Bronchial epithelial cell (primary cell): ENCODE measurements around the gene TGFBI. TPM values are rescaled to one million over a fixed set of nuclear protein-coding genes. Genes with fewer than 3 reads are reported as not detected.

Source experiments
- DNase-seq: peaks from one replicate; pipeline ENCODE4 v3.0.0-alpha.2; 2010; ENCODE audit warnings: low read depth
- FAIRE-seq: peaks from 2 replicates; lab custom pipeline; 2011; peaks lifted over from hg19 to GRCh38; lab: Jason Lieb, UNC
- H3K27me3 ChIP-seq: 2 replicates; pipeline ENCODE4 v1.5.1; 2011; ENCODE audit warnings: low read length; ENCODE audit not compliant: control insufficient read depth, insufficient read depth
- H3K36me3 ChIP-seq: 2 replicates; pipeline ENCODE4 v1.5.1; 2011; ENCODE audit warnings: low read length; ENCODE audit not compliant: control insufficient read depth, insufficient read depth
- H3K4me3 ChIP-seq: 2 replicates; pipeline ENCODE4 v1.5.1; 2011; ENCODE audit warnings: mild to moderate bottlenecking, low read depth, low read length, control low read depth
- total RNA-seq: library from RNA; depleted of rRNA; stranded (reverse); fragments of >200 nt; gene quantifications from 2 replicates; pipeline ENCODE4 v1.2.1, GENCODE V29; 2014
- TF ChIP-seq, protein P1 (sequence below): IDR thresholded peaks from 2 replicates; pipeline ENCODE4 v1.5.1; 2011; ENCODE audit warnings: mild to moderate bottlenecking, moderate library complexity, low read length, control low read depth, inconsistent platforms; ENCODE audit not compliant: insufficient read depth, severe bottlenecking

TGFBI gene
- total RNA-seq, 1 donor from 2014 or later = 218 TPM

DNA sequence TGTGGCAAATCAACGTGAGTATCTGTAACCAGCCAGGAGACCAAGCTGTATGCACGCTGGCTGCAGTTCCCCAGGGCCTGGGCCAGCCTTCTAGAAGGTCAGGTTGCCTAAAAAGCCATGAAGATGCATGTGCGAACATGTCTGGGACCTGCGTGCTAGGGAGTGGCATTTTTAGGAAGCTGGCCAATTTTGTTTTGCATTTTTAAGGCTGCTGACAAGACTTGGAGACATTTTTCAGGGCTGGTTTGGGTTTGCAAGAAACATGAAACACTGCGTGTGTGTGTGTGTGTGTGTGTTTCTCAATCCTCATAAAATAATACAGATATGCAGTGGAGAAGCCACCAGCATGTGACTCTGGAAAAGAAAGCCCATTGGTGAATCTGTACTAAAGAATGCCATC is 5.1 kb downstream of the TGFBI start:
- Histone ChIP-seq H3K4me3 (no peak overlapping the region), H3K36me3 (peaks cover 11% of the 10 kb centered on the region), H3K27me3 (no peaks in the 10 kb centered on the region)
- FAIRE-seq (peak; percentile 36), DNase-seq (peak; percentile 94)
- TF ChIP-seq, protein P1, sequence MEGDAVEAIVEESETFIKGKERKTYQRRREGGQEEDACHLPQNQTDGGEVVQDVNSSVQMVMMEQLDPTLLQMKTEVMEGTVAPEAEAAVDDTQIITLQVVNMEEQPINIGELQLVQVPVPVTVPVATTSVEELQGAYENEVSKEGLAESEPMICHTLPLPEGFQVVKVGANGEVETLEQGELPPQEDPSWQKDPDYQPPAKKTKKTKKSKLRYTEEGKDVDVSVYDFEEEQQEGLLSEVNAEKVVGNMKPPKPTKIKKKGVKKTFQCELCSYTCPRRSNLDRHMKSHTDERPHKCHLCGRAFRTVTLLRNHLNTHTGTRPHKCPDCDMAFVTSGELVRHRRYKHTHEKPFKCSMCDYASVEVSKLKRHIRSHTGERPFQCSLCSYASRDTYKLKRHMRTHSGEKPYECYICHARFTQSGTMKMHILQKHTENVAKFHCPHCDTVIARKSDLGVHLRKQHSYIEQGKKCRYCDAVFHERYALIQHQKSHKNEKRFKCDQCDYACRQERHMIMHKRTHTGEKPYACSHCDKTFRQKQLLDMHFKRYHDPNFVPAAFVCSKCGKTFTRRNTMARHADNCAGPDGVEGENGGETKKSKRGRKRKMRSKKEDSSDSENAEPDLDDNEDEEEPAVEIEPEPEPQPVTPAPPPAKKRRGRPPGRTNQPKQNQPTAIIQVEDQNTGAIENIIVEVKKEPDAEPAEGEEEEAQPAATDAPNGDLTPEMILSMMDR = no peak

DNA sequence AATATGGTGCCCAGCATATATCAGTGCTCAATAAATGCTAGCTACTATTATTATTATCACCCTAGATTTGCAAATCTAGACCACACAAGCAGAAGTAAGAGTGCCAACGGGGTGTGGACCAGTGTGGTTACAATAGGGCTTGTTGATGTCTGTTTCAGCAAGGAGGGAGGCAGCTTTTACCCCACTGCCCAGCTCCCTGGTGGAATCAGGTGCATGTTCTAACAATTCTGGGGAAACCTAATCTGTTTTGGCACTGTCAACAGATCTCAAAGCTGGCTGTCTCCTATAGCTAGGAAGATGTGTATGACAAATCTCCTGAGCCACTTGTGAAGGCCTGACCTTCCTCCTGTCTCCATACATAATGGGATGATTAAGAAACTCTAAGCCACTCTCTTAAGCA is 5.7 kb downstream of the TGFBI start:
- FAIRE-seq = no peak

DNA sequence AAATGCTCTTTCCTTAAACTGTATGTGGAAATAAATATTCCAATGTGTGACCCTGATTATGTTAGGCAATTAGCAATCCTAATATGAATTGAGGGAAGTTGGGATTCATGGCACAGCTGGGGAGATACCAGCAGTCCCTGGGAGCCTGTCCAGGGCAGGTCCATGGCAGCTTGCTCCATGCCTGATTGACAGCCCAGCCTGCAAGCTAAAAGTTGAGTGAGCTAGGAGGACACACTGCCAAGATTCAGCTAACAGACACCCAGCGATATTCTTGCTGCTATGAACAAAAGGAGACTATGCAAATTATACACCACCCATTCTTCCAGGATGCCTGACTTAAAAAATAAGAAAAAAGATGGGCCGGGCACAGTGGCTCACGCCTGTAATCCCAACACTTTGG is 6.2 kb downstream of the TGFBI start:
- peaks cover 16% of the 10 kb centered on the region for H3K36me3 ChIP-seq
- DNase-seq = no peak
- TF ChIP-seq, protein P1 = no peak
- H3K27me3 ChIP-seq = no peaks in the 10 kb centered on the region
- no peak overlapping the region for H3K4me3 ChIP-seq
- no peak for FAIRE-seq

More for the DNA sequence above, 5.7 kb downstream of the TGFBI start:
- Histone ChIP-seq H3K36me3 (peaks cover 14% of the 10 kb centered on the region), H3K27me3 (no peaks in the 10 kb centered on the region), H3K4me3 (no peak overlapping the region)
- TF ChIP-seq, protein P1 = no peak
- peak; percentile 70 for DNase-seq

DNA sequence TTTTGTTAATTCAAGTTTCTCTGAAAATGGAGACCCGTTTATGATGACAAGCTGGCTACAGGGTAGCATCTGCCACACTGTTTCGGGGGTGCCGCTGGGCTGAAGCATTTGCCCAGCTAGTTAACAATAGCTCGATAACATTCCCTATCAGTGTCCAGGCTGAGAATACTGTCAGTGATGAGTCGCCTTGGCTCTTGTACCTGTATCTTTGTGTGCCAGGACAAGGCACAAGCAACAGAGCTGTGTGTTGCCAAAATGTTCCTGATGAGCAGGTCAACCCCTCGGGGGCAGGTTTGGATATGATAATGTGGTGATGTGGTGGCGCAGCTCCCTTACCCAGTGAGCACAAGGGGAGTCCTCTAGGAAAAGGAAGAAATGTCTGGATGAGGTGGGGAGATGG is 7.0 kb downstream of the TGFBI start:
- no peak for DNase-seq

DNA sequence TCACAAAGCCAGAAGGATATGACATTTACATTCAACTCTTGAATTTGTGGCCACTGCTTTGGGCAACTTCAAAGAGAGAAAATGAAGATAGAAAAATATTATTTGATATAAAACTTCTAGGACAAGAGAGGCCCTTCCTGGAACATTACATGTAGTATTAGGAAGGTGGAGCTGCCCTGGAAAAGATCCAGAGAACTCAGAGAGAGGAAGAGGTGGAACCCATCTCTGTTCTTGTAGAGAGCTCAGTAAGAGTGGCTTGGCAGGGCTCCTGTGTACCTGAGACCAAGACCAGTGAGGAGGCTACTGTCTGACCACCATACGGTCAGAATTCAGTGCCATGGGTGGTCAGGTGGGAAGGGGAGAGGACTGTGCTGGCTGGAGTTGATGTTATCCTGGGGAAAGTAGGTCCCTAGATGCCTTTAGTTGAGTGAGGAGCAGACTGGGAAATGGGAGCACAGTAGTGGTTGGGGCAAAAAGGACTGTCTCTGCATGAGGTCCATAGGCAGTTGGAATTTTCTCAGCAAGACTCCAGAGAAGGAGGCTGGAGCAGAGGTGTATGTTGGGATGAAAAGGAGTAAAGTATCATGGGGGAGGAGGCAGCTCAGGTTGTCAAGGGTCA is 7.6 kb downstream of the TGFBI start:
- TF ChIP-seq, protein P1 = no peak
- FAIRE-seq = no peak
- H3K4me3 ChIP-seq = no peak overlapping the region
- DNase-seq = no peak
- peaks cover 16% of the 10 kb centered on the region for H3K36me3 ChIP-seq
- H3K27me3 ChIP-seq = no peaks in the 10 kb centered on the region

More for the DNA sequence above, 7.0 kb downstream of the TGFBI start:
- H3K36me3 ChIP-seq = peaks cover 16% of the 10 kb centered on the region
- FAIRE-seq = no peak
- H3K27me3 ChIP-seq = no peaks in the 10 kb centered on the region
- no peak overlapping the region for H3K4me3 ChIP-seq
- TF ChIP-seq, protein P1 = no peak
